B cell (primary cell): ENCODE measurements around the gene IFITM1.

Experiments used
- CTCF ChIP-seq: fragments of 200-600 bp; IDR thresholded peaks from one replicate; pipeline ENCODE4 v1.8.0; 2022; ENCODE audit warnings: antibody characterized with exemption, mild to moderate bottlenecking
- EZH2 ChIP-seq: IDR thresholded peaks from 2 replicates; pipeline ENCODE4 v1.6.1; 2012; ENCODE audit warnings: borderline replicate concordance, low read depth, mild to moderate bottlenecking, moderate library complexity, low read length; ENCODE audit not compliant: insufficient read depth, poor library complexity, severe bottlenecking

GRCh38 chr11:291281-292210, 22.3 kb upstream of the IFITM1 start:
- TF ChIP-seq CTCF (no peak), EZH2 (no peak)
